B cell (primary cell): ENCODE measurements around the gene CCDC68. TPM values are rescaled to one million over a fixed set of nuclear protein-coding genes. Genes with fewer than 3 reads are reported as not detected.

ENCODE experiments used
- ATAC-seq: fragments of 200-7000 bp; cut with Tn5 transposase; one replicate; pipeline ENCODE4 v1.10.0; 2021; ENCODE audit warnings: low read depth, mild to moderate bottlenecking, moderate number of reproducible peaks, moderate library complexity
- CTCF ChIA-PET: fragments of 350-600 bp; sonication (Branson Sonifier 250); formaldehyde crosslinking; loops from one replicate; lab custom pipeline; 2021; ENCODE audit warnings: antibody characterized with exemption, inconsistent platforms; lab: Charles Lee
- POLR2A ChIA-PET: fragments of 350-600 bp; sonication (Branson Sonifier 250); formaldehyde crosslinking; loops from one replicate; lab custom pipeline; 2021; ENCODE audit warnings: antibody characterized with exemption; lab: Charles Lee
- DNase-seq: peaks from one replicate; pipeline ENCODE4 v3.0.0; 2013
- H2AFZ ChIP-seq: 2 replicates; pipeline ENCODE4 v1.6.1; 2012; ENCODE audit warnings: mild to moderate bottlenecking, low read depth, low read length; ENCODE audit not compliant: insufficient read depth, poor library complexity, severe bottlenecking
- H3K27ac ChIP-seq, 2 donors: 1 replicate in 1 of 2; 2 replicates in 1 of 2; pipeline ENCODE4 v1.5.1; 2012 to 2013; ENCODE audit warnings: low read length in 2 of 2, mild to moderate bottlenecking in 2 of 2, moderate library complexity in 1 of 2
- H3K27me3 ChIP-seq, 4 experiments: fragments of 200-600 bp in 1 of 4; sonication (generic) in 1 of 4; replicated peaks in 1 of 4; 1 replicate in 2 of 4; 2 replicates in 2 of 4; pipeline versions ENCODE4 v1.6.1 to v1.7.0; 2013 to 2016; ENCODE audit warnings: low read length in 3 of 4, mild to moderate bottlenecking in 2 of 4, mixed read lengths in 1 of 4, moderate library complexity in 1 of 4; ENCODE audit not compliant: insufficient read depth in 4 of 4, control insufficient read depth in 3 of 4; ENCODE audit errors: control extremely low read depth in 1 of 4
- H3K36me3 ChIP-seq, 2 experiments: replicated peaks in 1 of 2; 1 replicate in 1 of 2; 2 replicates in 1 of 2; pipeline versions ENCODE4 v1.6.1 to v1.7.1; 2013; ENCODE audit warnings: low read length in 1 of 2; ENCODE audit not compliant: insufficient read depth in 2 of 2, control insufficient read depth in 1 of 2; ENCODE audit errors: control extremely low read depth in 1 of 2, extremely low read depth in 1 of 2
- H3K4me1 ChIP-seq, 2 donors: fragments of 200-600 bp in 1 of 2; sonication (generic) in 1 of 2; 1 replicate in 1 of 2; 2 replicates in 1 of 2; pipeline versions ENCODE4 v1.5.1 to v1.6.1; 2013 to 2017; ENCODE audit warnings: low read length in 2 of 2; ENCODE audit not compliant: control insufficient read depth in 2 of 2, insufficient read depth in 2 of 2
- H3K4me2 ChIP-seq: replicated peaks from 2 replicates; pipeline ENCODE3; 2012; ENCODE audit warnings: mild to moderate bottlenecking, low read depth, low read length; ENCODE audit not compliant: poor library complexity, severe bottlenecking
- H3K4me3 ChIP-seq, 5 experiments: fragments of 200-600 bp in 1 of 5; sonication (generic) in 1 of 5; 1 replicate in 3 of 5; 2 replicates in 2 of 5; pipeline versions ENCODE4 v1.5.1 to v1.7.0; 2011 to 2016; ENCODE audit warnings: low read length in 4 of 5, mild to moderate bottlenecking in 4 of 5, low read depth in 2 of 5, control low read depth in 1 of 5, moderate library complexity in 1 of 5; ENCODE audit not compliant: insufficient read depth in 1 of 5; ENCODE audit errors: control extremely low read depth in 1 of 5, extremely low read depth in 1 of 5
- H3K79me2 ChIP-seq: fragments of 200-600 bp; sonication (generic); one replicate; pipeline ENCODE4 v1.6.0; 2016; ENCODE audit warnings: low read length; ENCODE audit not compliant: control insufficient read depth, insufficient read depth
- H3K9ac ChIP-seq: fragments of 200-600 bp; sonication (generic); 2 replicates; pipeline ENCODE4 v1.6.1; 2017; ENCODE audit warnings: mild to moderate bottlenecking, low read length, moderate library complexity
- H3K9me3 ChIP-seq, 3 donors: one replicate each; pipeline versions ENCODE4 v1.6.1 to v1.7.1; 2013; ENCODE audit warnings: low read length in 2 of 3; ENCODE audit not compliant: control insufficient read depth in 2 of 3, insufficient read depth in 1 of 3; ENCODE audit errors: control extremely low read depth in 1 of 3
- H4K20me1 ChIP-seq: 2 replicates; pipeline ENCODE4 v1.6.0; 2012; ENCODE audit warnings: mild to moderate bottlenecking, low read length; ENCODE audit not compliant: insufficient read depth, control insufficient read depth, poor library complexity, severe bottlenecking
- H3K27ac Mint-ChIP-seq: one replicate; pipeline ENCODE4 v1.8.0; 2021; ENCODE audit warnings: mixed read lengths
- H3K27me3 Mint-ChIP-seq: one replicate; pipeline ENCODE4 v1.8.0; 2021; ENCODE audit warnings: mixed read lengths
- H3K4me1 Mint-ChIP-seq: one replicate; pipeline ENCODE4 v1.8.0; 2021; ENCODE audit warnings: mixed read lengths
- H3K4me3 Mint-ChIP-seq: one replicate; pipeline ENCODE4 v1.8.0; 2021; ENCODE audit warnings: mixed read lengths
- H3K9me3 Mint-ChIP-seq: one replicate; pipeline ENCODE4 v1.8.0; 2022; ENCODE audit warnings: mixed read lengths; ENCODE audit not compliant: insufficient read depth
- CTCF ChIP-seq: fragments of 200-600 bp; IDR thresholded peaks from one replicate; pipeline ENCODE4 v1.8.0; 2022; ENCODE audit warnings: antibody characterized with exemption, mild to moderate bottlenecking
- EZH2 ChIP-seq: IDR thresholded peaks from 2 replicates; pipeline ENCODE4 v1.6.1; 2012; ENCODE audit warnings: borderline replicate concordance, low read depth, mild to moderate bottlenecking, moderate library complexity, low read length; ENCODE audit not compliant: insufficient read depth, poor library complexity, severe bottlenecking
- WGBS: methylation state at CpG from one replicate; pipeline ENCODE4 v1.1.5; 2013; ENCODE audit warnings: missing lambda C conversion rate; ENCODE audit not compliant: insufficient coverage; 5-methylcytosine and 5-hydroxymethylcytosine counted together
- intact Hi-C: fragments of 100-400 bp; cut with micrococcal nuclease; formaldehyde crosslinking; loops from one replicate; pipeline ENCODE4 v1.10.0; 2022
- polyA plus RNA-seq: library from polyadenylated mRNA; depleted of rRNA; stranded (reverse); fragments of >200 nt; gene quantifications from 2 replicates; pipeline ENCODE4 v1.2.3, GENCODE V29; 2012
- total RNA-seq, 2 donors: library from RNA; stranded (reverse); fragments of 120-200 nt in 1 of 2; gene quantifications; 1 replicate in 1 of 2; 2 replicates in 1 of 2; pipeline versions ENCODE4 v1.2.3 to v1.2.4, GENCODE V29; 2013 to 2022

CCDC68 gene
- total and polyA plus RNA-seq, 2 donors (not counting 1 experiment from before 2014, with no cell fraction given), result 0.01 to 0.32 TPM

- Histone ChIP-seq H3K27me3 (no peaks in the 10 kb centered on the region), H3K9me3 (no peaks in the 10 kb centered on the region), H3K36me3 (no peaks in the 10 kb centered on the region), H4K20me1 (no peaks in the 10 kb centered on the region), H3K4me1 (no peaks in the 10 kb centered on the region), H3K27ac (no peak overlapping the region), H2AFZ (no peak overlapping the region), H3K4me3 (no peak overlapping the region), H3K4me2 (no peak overlapping the region), H3K79me2 (no peaks in the 10 kb centered on the region), H3K9ac (no peak overlapping the region)
- CTCF ChIA-PET, result no interaction called here
- DNase-seq, result no peak
- H3K4me1 Mint-ChIP-seq, result no peaks in the 10 kb centered on the region
- TF ChIP-seq EZH2 (no peak), CTCF (no peak)
- no peak for ATAC-seq
- intact Hi-C loops, result no loop called here
- WGBS, result no CpG with 5 or more reads among the region's 2 CpGs
- POLR2A ChIA-PET, result no interaction called here
- no peaks in the 10 kb centered on the region for H3K9me3 Mint-ChIP-seq
- no peak overlapping the region for H3K27ac Mint-ChIP-seq
- peaks cover 13% of the 10 kb centered on the region for H3K27me3 Mint-ChIP-seq
- no peak overlapping the region for H3K4me3 Mint-ChIP-seq
Measured at GRCh38 chr18:54888933-54889332, 70.3 kb downstream of the CCDC68 start.

- Histone ChIP-seq H3K36me3 (no peaks in the 10 kb centered on the region), H3K9ac (no peak overlapping the region), H3K4me3 (no peak overlapping the region), H3K79me2 (no peaks in the 10 kb centered on the region), H3K27me3 (no peaks in the 10 kb centered on the region), H3K9me3 (no peaks in the 10 kb centered on the region), H4K20me1 (no peaks in the 10 kb centered on the region), H3K4me1 (no peaks in the 10 kb centered on the region), H3K27ac (no peak overlapping the region), H3K4me2 (no peak overlapping the region), H2AFZ (no peak overlapping the region)
- TF ChIP-seq EZH2 (no peak), CTCF (no peak)
- no peaks in the 10 kb centered on the region for H3K4me1 Mint-ChIP-seq
- no peak overlapping the region for H3K4me3 Mint-ChIP-seq
- H3K27me3 Mint-ChIP-seq, result peaks cover 11% of the 10 kb centered on the region
- WGBS, result no CpG with 5 or more reads among the region's 2 CpGs
- CTCF ChIA-PET, result no interaction called here
- intact Hi-C loops, result no loop called here
- ATAC-seq (no peak), DNase-seq (no peak)
- POLR2A ChIA-PET, result no interaction called here
- H3K9me3 Mint-ChIP-seq, result no peaks in the 10 kb centered on the region
- no peak overlapping the region for H3K27ac Mint-ChIP-seq
Measured at GRCh38 chr18:54888378-54888777, 70.9 kb downstream of the CCDC68 start.
